GM06990 (cell line): Measurements from ENCODE around the gene SPATC1L.
A peak's percentile ranks its signal among the peaks of the same experiment; 100 is the strongest.
"Not testable (repeated sequence)": the region's sequence is repeated elsewhere in the genome, so short reads cannot be mapped to it uniquely, and the experiment has no call there.

ENCODE experiments used
- DNase-seq: peaks from one replicate; pipeline ENCODE4 v3.0.0-alpha.2; 2011; ENCODE audit not compliant: insufficient read length; ENCODE audit errors: extremely low read depth
- H3K27me3 ChIP-seq: replicated peaks from 2 replicates; pipeline ENCODE4 v1.6.0; 2011; ENCODE audit warnings: low read length; ENCODE audit not compliant: control insufficient read depth, insufficient read depth
- H3K36me3 ChIP-seq: 2 replicates; pipeline ENCODE4 v1.5.1; 2011; ENCODE audit warnings: low read length; ENCODE audit not compliant: control insufficient read depth, insufficient read depth
- H3K4me3 ChIP-seq: replicated peaks from 2 replicates; pipeline ENCODE4 v1.5.1; 2011; ENCODE audit warnings: low read depth, mild to moderate bottlenecking, control low read depth, low read length
- CTCF ChIP-seq: IDR thresholded peaks from 2 replicates; pipeline ENCODE4 v1.5.1; 2011; ENCODE audit warnings: low read length, control low read depth, mild to moderate bottlenecking, inconsistent platforms; ENCODE audit not compliant: insufficient read depth, poor library complexity, severe bottlenecking

SPATC1L gene

GRCh38 chr21:46173573-46173972 lies 10.7 kb downstream of the SPATC1L start:
- DNase-seq: no peak
- Histone ChIP-seq H3K36me3 (no peaks in the 10 kb centered on the region), H3K27me3 (no peaks in the 10 kb centered on the region), H3K4me3 (no peak overlapping the region)
- no peak for TF ChIP-seq CTCF

GRCh38 chr21:46172863-46173528 lies 11.3 kb downstream of the SPATC1L start:
- H3K4me3 ChIP-seq: no peak overlapping the region
- H3K36me3 ChIP-seq: no peaks in the 10 kb centered on the region
- no peak for TF ChIP-seq CTCF
- H3K27me3 ChIP-seq: no peaks in the 10 kb centered on the region
- no peak for DNase-seq

- Histone ChIP-seq H3K4me3 (no peak overlapping the region), H3K27me3 (no peaks in the 10 kb centered on the region), H3K36me3 (no peaks in the 10 kb centered on the region)
- peak; percentile 38 for DNase-seq
- no peak for TF ChIP-seq CTCF
Measured at GRCh38 chr21:46171996-46172862, 12.0 kb downstream of the SPATC1L start.

GRCh38 chr21:46171585-46171984 lies 12.7 kb downstream of the SPATC1L start:
- H3K36me3 ChIP-seq: no peaks in the 10 kb centered on the region
- H3K27me3 ChIP-seq: no peaks in the 10 kb centered on the region
- H3K4me3 ChIP-seq: no peak overlapping the region
- TF ChIP-seq CTCF: no peak
- no peak for DNase-seq

GRCh38 chr21:46170436-46171193 lies 13.6 kb downstream of the SPATC1L start:
- not testable (repeated sequence) for H3K27me3 ChIP-seq, H3K36me3 ChIP-seq, H3K4me3 ChIP-seq, DNase-seq
